Trophoblast cell (in vitro differentiated cells and primary cell): Measurements from ENCODE around the gene THEMIS.
A peak's percentile ranks its signal among the peaks of the same experiment; 100 is the strongest.
"Not testable (repeated sequence)": the region's sequence is repeated elsewhere in the genome, so short reads cannot be mapped to it uniquely, and the experiment has no call there.

Experiments used
- DNase-seq, 2 donors: peaks; one replicate each; pipeline ENCODE4 v3.0.0-alpha.2; 2016
- H2AFZ ChIP-seq: 2 replicates; pipeline ENCODE4 v1.6.1; 2013; ENCODE audit warnings: low read length, moderate library complexity, mild to moderate bottlenecking; ENCODE audit not compliant: insufficient read depth, poor library complexity
- H2AK5ac ChIP-seq: 2 replicates; pipeline ENCODE4 v1.6.1; 2013; ENCODE audit warnings: mild to moderate bottlenecking, low read length
- H2BK120ac ChIP-seq: 2 replicates; pipeline ENCODE4 v1.6.1; 2013; ENCODE audit warnings: low read length, mild to moderate bottlenecking, moderate library complexity; ENCODE audit not compliant: insufficient read depth, poor library complexity
- H2BK12ac ChIP-seq: 2 replicates; pipeline ENCODE4 v1.6.1; 2013; ENCODE audit warnings: mild to moderate bottlenecking, low read length, moderate library complexity
- H2BK5ac ChIP-seq: 2 replicates; pipeline ENCODE4 v1.6.1; 2013; ENCODE audit warnings: low read length, low read depth, moderate library complexity, mild to moderate bottlenecking; ENCODE audit not compliant: poor library complexity
- H3K14ac ChIP-seq: 2 replicates; pipeline ENCODE4 v1.6.1; 2013; ENCODE audit warnings: mild to moderate bottlenecking, low read length
- H3K18ac ChIP-seq: 2 replicates; pipeline ENCODE4 v1.6.1; 2013; ENCODE audit warnings: mild to moderate bottlenecking, low read length
- H3K23ac ChIP-seq: 2 replicates; pipeline ENCODE4 v1.6.1; 2013; ENCODE audit warnings: low read length
- H3K27ac ChIP-seq: 2 replicates; pipeline ENCODE4 v1.5.1; 2013; ENCODE audit warnings: low read depth, mild to moderate bottlenecking, inconsistent platforms, low read length, moderate library complexity
- H3K27me3 ChIP-seq: 2 replicates; pipeline ENCODE4 v1.6.1; 2013; ENCODE audit warnings: inconsistent platforms, mild to moderate bottlenecking, low read length, moderate library complexity; ENCODE audit not compliant: insufficient read depth
- H3K36me3 ChIP-seq, 2 experiments: 1 replicate in 1 of 2; 2 replicates in 1 of 2; pipeline ENCODE4 v1.6.1; 2013; ENCODE audit warnings: low read length in 2 of 2, mild to moderate bottlenecking in 2 of 2, moderate library complexity in 1 of 2; ENCODE audit not compliant: insufficient read depth in 2 of 2, control insufficient read depth in 1 of 2
- H3K4ac ChIP-seq: 2 replicates; pipeline ENCODE4 v1.6.1; 2013; ENCODE audit warnings: low read depth, mild to moderate bottlenecking, low read length, moderate library complexity
- H3K4me1 ChIP-seq, 2 experiments: 1 replicate in 1 of 2; 2 replicates in 1 of 2; pipeline ENCODE4 v1.6.1; 2013; ENCODE audit warnings: low read length in 2 of 2, mild to moderate bottlenecking in 2 of 2, moderate library complexity in 1 of 2; ENCODE audit not compliant: insufficient read depth in 2 of 2, control insufficient read depth in 1 of 2
- H3K4me2 ChIP-seq: 2 replicates; pipeline ENCODE4 v1.6.1; 2013; ENCODE audit warnings: inconsistent platforms, mild to moderate bottlenecking, low read length, moderate library complexity
- H3K4me3 ChIP-seq: 2 replicates; pipeline ENCODE4 v1.5.1; 2013; ENCODE audit warnings: mild to moderate bottlenecking, low read depth, low read length, inconsistent platforms
- H3K79me1 ChIP-seq: one replicate; pipeline ENCODE4 v1.6.1; 2013; ENCODE audit warnings: low read length
- H3K79me2 ChIP-seq: 2 replicates; pipeline ENCODE4 v1.6.1; 2013; ENCODE audit warnings: low read length, mild to moderate bottlenecking; ENCODE audit not compliant: control insufficient read depth, insufficient read depth, poor library complexity
- H3K9ac ChIP-seq: 2 replicates; pipeline ENCODE4 v1.6.1; 2013; ENCODE audit warnings: mild to moderate bottlenecking, low read length
- H3K9me3 ChIP-seq: 2 replicates; pipeline ENCODE4 v1.6.1; 2013; ENCODE audit warnings: low read depth, mild to moderate bottlenecking, control low read depth, inconsistent platforms, low read length; ENCODE audit not compliant: insufficient read depth
- H4K12ac ChIP-seq: 2 replicates; pipeline ENCODE4 v1.6.1; 2013; ENCODE audit warnings: low read depth, mild to moderate bottlenecking, low read length, moderate library complexity
- H4K8ac ChIP-seq: 2 replicates; pipeline ENCODE4 v1.6.1; 2013; ENCODE audit warnings: low read depth, mild to moderate bottlenecking, low read length, moderate library complexity
- H4K91ac ChIP-seq: one replicate; pipeline ENCODE4 v1.6.1; 2013; ENCODE audit warnings: low read depth, mild to moderate bottlenecking, low read length, moderate library complexity
- WGBS: extraction: QIAGEN DNeasy Blood & Tissue Kit; methylation state at CpG from one replicate; pipeline ENCODE4 v1.1.7; 2013; ENCODE audit warnings: missing lambda C conversion rate; ENCODE audit not compliant: insufficient read length, insufficient coverage; ENCODE audit errors: extremely low coverage; 5-methylcytosine and 5-hydroxymethylcytosine counted together

The THEMIS gene

DNA sequence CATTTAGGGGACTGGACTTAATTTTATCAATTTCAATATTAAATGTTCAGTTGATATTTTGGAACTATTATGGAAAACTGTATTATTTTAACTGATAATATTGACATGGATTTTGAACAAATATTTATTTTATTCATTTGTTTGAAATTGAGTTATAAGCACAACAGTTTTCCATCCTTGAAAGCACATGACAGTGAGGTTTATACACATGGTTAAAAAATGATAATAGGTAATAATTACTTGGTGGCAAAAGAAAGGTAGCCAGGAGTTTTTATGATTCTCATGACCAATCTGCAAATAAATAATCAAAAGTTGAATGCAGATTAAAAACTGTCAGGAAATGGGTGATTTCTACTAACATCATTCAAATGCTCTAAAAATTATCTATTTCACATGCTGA is 210.3 kb downstream of the THEMIS start:
- no peak overlapping the region for H2BK120ac ChIP-seq
- no peak overlapping the region for H3K14ac ChIP-seq
- no peak overlapping the region for H3K4ac ChIP-seq
- H3K9me3 ChIP-seq, result no peaks in the 10 kb centered on the region
- H2BK5ac ChIP-seq, result no peak overlapping the region
- no peak overlapping the region for H3K23ac ChIP-seq
- no peaks in the 10 kb centered on the region for H3K79me1 ChIP-seq
- no peaks in the 10 kb centered on the region for H3K27me3 ChIP-seq
- no peak overlapping the region for H4K91ac ChIP-seq
- H3K4me1 ChIP-seq, result no peaks in the 10 kb centered on the region
- H3K4me3 ChIP-seq, result no peak overlapping the region
- DNase-seq, result no peak
- no peak overlapping the region for H2BK12ac ChIP-seq
- H3K36me3 ChIP-seq, result no peaks in the 10 kb centered on the region
- no peak overlapping the region for H2AK5ac ChIP-seq
- no peak overlapping the region for H3K18ac ChIP-seq
- H4K12ac ChIP-seq, result no peak overlapping the region
- no peak overlapping the region for H2AFZ ChIP-seq
- H4K8ac ChIP-seq, result no peak overlapping the region
- H3K9ac ChIP-seq, result no peak overlapping the region
- H3K27ac ChIP-seq, result no peak overlapping the region
- no peak overlapping the region for H3K4me2 ChIP-seq
- no peaks in the 10 kb centered on the region for H3K79me2 ChIP-seq

DNA sequence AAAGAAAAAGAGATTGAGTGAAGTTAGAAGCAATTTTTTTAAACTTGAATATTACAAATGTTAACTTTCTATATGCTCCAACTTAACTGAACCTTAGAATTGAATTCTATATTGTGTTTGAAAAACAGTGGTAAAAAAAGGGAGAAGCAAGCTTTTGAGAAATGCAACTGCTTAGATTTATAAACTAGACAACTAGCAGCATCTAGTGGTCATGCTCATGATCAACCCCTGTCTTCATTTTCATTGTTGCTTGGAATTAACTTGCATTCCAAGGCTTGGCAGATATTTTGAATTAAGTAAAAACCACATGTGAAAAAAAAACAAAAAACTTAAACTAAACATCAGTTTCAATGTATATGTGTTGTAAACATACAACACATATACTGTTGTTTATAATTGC is 210.8 kb downstream of the THEMIS start:
- no peak overlapping the region for H3K4ac ChIP-seq
- no peak overlapping the region for H3K23ac ChIP-seq
- H2AK5ac ChIP-seq, result no peak overlapping the region
- no peak overlapping the region for H2BK5ac ChIP-seq
- H4K8ac ChIP-seq, result no peak overlapping the region
- no peak overlapping the region for H4K91ac ChIP-seq
- H3K9me3 ChIP-seq, result no peaks in the 10 kb centered on the region
- H3K4me1 ChIP-seq, result no peaks in the 10 kb centered on the region
- no peak overlapping the region for H3K4me3 ChIP-seq
- peak in 1 of 2 donors; percentile 5 for DNase-seq
- no peaks in the 10 kb centered on the region for H3K79me1 ChIP-seq
- H3K14ac ChIP-seq, result no peak overlapping the region
- no peaks in the 10 kb centered on the region for H3K36me3 ChIP-seq
- no peak overlapping the region for H3K9ac ChIP-seq
- no peak overlapping the region for H3K4me2 ChIP-seq
- no peak overlapping the region for H2BK12ac ChIP-seq
- no peak overlapping the region for H3K27ac ChIP-seq
- H2AFZ ChIP-seq, result no peak overlapping the region
- H3K18ac ChIP-seq, result no peak overlapping the region
- H3K79me2 ChIP-seq, result no peaks in the 10 kb centered on the region
- no peak overlapping the region for H4K12ac ChIP-seq
- H3K27me3 ChIP-seq, result no peaks in the 10 kb centered on the region
- no peak overlapping the region for H2BK120ac ChIP-seq

DNA sequence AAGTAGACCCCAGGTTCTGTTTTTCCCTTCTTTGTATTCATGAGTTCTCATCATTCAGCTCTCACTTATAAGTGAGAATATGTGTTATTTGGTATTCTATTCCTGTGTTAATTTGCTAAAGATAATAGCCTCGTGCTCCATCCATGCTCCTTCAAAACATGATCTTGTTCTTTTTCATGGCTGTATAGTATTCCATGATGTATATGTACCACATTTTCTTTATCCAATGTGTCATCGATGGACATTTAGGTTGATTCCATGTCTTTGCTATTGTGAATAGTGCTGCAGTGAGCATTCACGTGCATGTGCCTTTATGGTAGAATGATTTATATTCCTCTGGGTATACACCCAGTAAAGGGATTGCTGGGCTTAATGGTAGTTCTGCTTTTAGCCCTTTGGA is 213.4 kb downstream of the THEMIS start:
- H2BK12ac ChIP-seq, H3K79me1 ChIP-seq, H3K4ac ChIP-seq, H2AFZ ChIP-seq, H3K79me2 ChIP-seq, H2BK120ac ChIP-seq, H2AK5ac ChIP-seq, H3K18ac ChIP-seq, H3K23ac ChIP-seq, H3K4me3 ChIP-seq, H3K27ac ChIP-seq, H3K9ac ChIP-seq, DNase-seq, H3K4me1 ChIP-seq, H4K12ac ChIP-seq, H4K91ac ChIP-seq, H3K27me3 ChIP-seq, H2BK5ac ChIP-seq, H3K4me2 ChIP-seq, H4K8ac ChIP-seq, H3K14ac ChIP-seq, H3K36me3 ChIP-seq, H3K9me3 ChIP-seq: not testable (repeated sequence)
- no CpG with 5 or more reads among the region's 3 CpGs for WGBS

DNA sequence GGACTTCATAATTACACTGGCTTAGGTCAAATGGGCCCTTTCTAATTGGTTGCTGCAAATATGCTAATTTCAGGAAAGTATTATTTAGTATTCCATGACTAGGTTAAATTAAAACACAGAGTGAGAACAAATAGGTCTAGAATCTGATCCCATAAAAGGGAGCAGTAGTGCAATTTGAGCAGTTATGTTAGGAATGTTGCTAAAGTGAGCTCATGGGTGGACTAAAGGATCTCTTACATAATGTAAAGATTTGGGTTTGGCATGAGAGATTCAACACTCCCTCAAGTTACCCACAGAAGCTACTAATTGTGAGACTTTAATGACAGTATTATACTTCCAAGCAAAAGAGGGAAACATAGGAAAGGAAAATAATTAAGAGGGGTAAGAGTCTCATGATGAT is 214.8 kb downstream of the THEMIS start:
- no peaks in the 10 kb centered on the region for H3K36me3 ChIP-seq
- H3K9me3 ChIP-seq, result no peaks in the 10 kb centered on the region
- no peak for DNase-seq
- H3K4me1 ChIP-seq, result no peaks in the 10 kb centered on the region
- no peak overlapping the region for H4K8ac ChIP-seq
- H3K4ac ChIP-seq, result no peak overlapping the region
- no peak overlapping the region for H2BK12ac ChIP-seq
- H2AFZ ChIP-seq, result no peak overlapping the region
- H3K23ac ChIP-seq, result no peak overlapping the region
- no peaks in the 10 kb centered on the region for H3K79me2 ChIP-seq
- H4K12ac ChIP-seq, result no peak overlapping the region
- H3K9ac ChIP-seq, result no peak overlapping the region
- no peaks in the 10 kb centered on the region for H3K27me3 ChIP-seq
- no peak overlapping the region for H3K4me2 ChIP-seq
- no peak overlapping the region for H4K91ac ChIP-seq
- no peak overlapping the region for H3K27ac ChIP-seq
- no peak overlapping the region for H2AK5ac ChIP-seq
- no peak overlapping the region for H2BK120ac ChIP-seq
- H2BK5ac ChIP-seq, result no peak overlapping the region
- no peak overlapping the region for H3K14ac ChIP-seq
- H3K79me1 ChIP-seq, result no peaks in the 10 kb centered on the region
- H3K4me3 ChIP-seq, result no peak overlapping the region
- H3K18ac ChIP-seq, result no peak overlapping the region

DNA sequence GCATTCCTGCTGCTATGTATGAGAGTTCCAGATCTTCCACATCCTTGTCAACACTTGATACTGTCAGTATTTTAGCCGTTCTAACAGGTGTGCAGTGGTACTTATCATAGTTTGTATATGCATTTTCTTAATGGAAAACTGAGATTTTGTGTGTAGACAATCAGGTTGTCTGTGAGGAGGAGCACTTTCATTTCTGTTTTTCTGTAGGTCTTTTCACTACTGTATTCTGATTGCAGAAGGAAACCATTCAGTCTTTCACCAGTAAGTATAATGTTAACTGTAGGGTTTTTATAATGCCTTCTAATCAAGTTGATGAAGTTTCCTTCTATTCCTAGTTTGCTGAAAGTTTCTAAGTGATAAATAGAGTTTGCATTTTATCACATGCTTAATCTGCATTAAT is 216.4 kb downstream of the THEMIS start:
- Histone ChIP-seq H3K4me3 (no peak overlapping the region), H3K27me3 (no peaks in the 10 kb centered on the region), H2BK120ac (no peak overlapping the region), H2BK5ac (no peak overlapping the region), H3K27ac (no peak overlapping the region), H2AFZ (no peak overlapping the region), H3K9me3 (no peaks in the 10 kb centered on the region), H3K23ac (no peak overlapping the region), H3K14ac (no peak overlapping the region), H3K4me2 (no peak overlapping the region), H4K12ac (no peak overlapping the region), H2AK5ac (no peak overlapping the region), H4K91ac (no peak overlapping the region), H4K8ac (no peak overlapping the region), H3K18ac (no peak overlapping the region), H3K9ac (no peak overlapping the region), H3K4me1 (no peaks in the 10 kb centered on the region), H2BK12ac (no peak overlapping the region), H3K79me2 (no peaks in the 10 kb centered on the region), H3K79me1 (no peaks in the 10 kb centered on the region), H3K4ac (no peak overlapping the region), H3K36me3 (no peaks in the 10 kb centered on the region)
- WGBS, result no CpG with 5 or more reads among the region's 1 CpG
- DNase-seq, result no peak
